Stomach smooth muscle (tissue), 2 donors: ENCODE results near the gene TMEM176B.
A peak's percentile ranks its signal among the peaks of the same experiment; 100 is the strongest.
"Not testable (repeated sequence)": the region's sequence is repeated elsewhere in the genome, so short reads cannot be mapped to it uniquely, and the experiment has no call there.

ENCODE experiments used
- H3K27ac ChIP-seq: one replicate; pipeline ENCODE4 v1.7.0; 2013; ENCODE audit warnings: mild to moderate bottlenecking, low read length, inconsistent platforms
- H3K27me3 ChIP-seq, 2 donors: one replicate each; pipeline ENCODE4 v1.7.0; 2013; ENCODE audit warnings: low read length in 2 of 2; ENCODE audit not compliant: insufficient read depth in 2 of 2, control insufficient read depth in 1 of 2
- H3K36me3 ChIP-seq, 2 donors: one replicate each; pipeline ENCODE4 v1.7.0; 2013; ENCODE audit warnings: low read length in 2 of 2; ENCODE audit not compliant: control insufficient read depth in 2 of 2, insufficient read depth in 2 of 2
- H3K4me1 ChIP-seq: one replicate; pipeline ENCODE4 v1.7.0; 2013; ENCODE audit warnings: low read length; ENCODE audit not compliant: control insufficient read depth, insufficient read depth
- H3K4me3 ChIP-seq, 2 donors: one replicate each; pipeline ENCODE4 v1.7.0; 2013; ENCODE audit warnings: low read length in 2 of 2
- H3K9ac ChIP-seq, 2 donors: one replicate each; pipeline ENCODE4 v1.7.0; 2013; ENCODE audit warnings: low read length in 2 of 2, mild to moderate bottlenecking in 1 of 2
- H3K9me3 ChIP-seq, 2 donors: one replicate each; pipeline ENCODE4 v1.7.0; 2013; ENCODE audit warnings: low read length in 2 of 2; ENCODE audit not compliant: control insufficient read depth in 2 of 2
- donor health status: healthy.
- donor health status: Pancreatic carcinoma.

Gene TMEM176B

DNA sequence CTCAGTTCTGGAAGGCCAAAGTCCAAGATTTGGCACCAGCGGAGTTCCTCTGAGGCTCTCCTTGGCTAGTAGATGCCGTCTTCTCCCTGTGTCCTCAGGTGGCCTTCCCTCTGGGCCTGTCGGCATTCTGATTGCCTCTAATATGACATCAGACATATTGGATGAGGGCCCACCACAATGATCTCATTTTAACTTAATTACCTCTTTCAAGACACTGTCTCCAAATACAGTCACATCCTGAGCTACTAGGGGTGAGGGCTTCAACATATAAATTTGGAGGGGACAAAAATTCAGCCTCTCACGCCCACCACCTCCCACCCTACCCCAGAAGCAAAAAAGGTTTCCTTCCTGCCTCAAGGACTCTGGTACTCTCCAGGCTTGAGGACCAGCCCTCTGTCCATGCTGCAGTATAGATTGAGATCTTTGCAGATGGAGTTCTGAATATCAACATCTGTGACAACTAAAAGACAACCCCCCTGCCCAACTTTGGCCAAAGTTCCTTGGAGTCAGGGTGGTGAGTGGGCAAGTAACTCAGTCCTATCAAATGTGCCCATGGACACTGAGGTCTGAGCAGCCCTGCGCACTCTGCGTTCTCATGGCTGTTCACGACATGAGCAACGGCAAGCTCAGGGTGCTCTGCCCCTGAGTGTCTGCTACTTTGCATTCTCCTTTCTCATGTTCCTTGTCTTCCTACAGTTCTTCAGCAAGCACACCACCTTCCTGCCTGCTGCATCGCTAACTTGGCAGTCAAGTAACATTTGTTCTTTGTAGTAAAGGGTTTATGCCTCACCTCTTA, 11.5 kb downstream of the TMEM176B start:
- peaks cover 0 to 3% of the 10 kb centered on the region in 2 donors for H3K36me3 ChIP-seq
- peaks cover 35% of the 10 kb centered on the region for H3K4me1 ChIP-seq
- H3K4me3 ChIP-seq: no peak overlapping the region
- peak overlapping the region; percentile 64 for H3K27ac ChIP-seq
- H3K9ac ChIP-seq: peak overlapping the region; percentile 58 to 62
- peaks cover 0 to 2% of the 10 kb centered on the region in 2 donors for H3K27me3 ChIP-seq
- no peaks in the 10 kb centered on the region for H3K9me3 ChIP-seq

DNA sequence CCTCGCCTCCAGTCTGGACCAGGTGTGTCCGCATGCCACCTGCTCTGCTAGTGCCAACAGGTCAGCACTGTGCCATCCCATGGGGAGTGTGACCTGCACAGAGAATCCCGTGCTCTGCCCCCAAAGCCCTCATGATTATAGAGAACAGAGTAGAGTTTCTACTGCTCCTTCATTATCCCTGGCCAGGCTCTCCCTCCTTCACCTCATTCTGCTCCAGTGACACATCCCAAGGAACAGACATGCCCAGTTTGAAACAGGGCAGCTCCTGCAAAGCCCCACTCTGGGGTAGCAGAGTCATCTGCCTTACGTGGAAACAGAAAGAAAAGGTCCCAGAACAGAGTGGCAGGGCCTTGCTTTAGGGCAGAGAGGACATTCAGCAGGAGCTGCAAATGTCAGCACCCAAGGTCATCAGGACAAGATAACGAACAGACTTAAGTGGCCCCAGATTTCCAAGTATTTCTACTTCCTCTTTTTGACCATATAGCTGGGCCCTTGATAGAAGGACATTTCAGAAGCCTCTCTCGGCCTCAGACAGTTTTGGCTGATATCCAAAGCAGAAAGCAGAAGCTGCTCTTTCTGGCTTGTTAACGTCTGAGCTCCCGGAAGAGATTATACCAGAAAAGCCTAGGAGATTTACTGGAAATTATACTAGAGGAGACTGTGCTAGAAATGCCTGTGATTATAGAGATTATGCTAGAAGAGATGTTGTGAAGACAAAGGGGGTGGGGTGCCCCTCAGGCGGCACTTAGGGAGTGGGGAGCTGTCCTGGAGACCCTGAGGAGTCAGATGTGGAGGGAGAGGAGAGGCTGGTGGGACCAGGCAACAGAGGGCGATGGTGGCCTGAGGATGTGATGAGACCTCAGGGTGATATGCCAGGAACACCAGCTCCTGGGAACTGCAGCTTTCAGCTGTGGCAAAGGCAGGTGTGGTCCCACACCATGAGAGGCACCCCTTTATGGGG, 12.6 kb downstream of the TMEM176B start:
- H3K9me3 ChIP-seq: no peaks in the 10 kb centered on the region
- no peaks in the 10 kb centered on the region for H3K36me3 ChIP-seq
- peaks cover 0 to 2% of the 10 kb centered on the region in 2 donors for H3K27me3 ChIP-seq
- H3K4me3 ChIP-seq: peak overlapping the region in 1 of 2 donors; percentile 51
- H3K9ac ChIP-seq: peak overlapping the region; percentile 58 to 62
- H3K4me1 ChIP-seq: peaks cover 35% of the 10 kb centered on the region
- H3K27ac ChIP-seq: peak overlapping the region; percentile 64

DNA sequence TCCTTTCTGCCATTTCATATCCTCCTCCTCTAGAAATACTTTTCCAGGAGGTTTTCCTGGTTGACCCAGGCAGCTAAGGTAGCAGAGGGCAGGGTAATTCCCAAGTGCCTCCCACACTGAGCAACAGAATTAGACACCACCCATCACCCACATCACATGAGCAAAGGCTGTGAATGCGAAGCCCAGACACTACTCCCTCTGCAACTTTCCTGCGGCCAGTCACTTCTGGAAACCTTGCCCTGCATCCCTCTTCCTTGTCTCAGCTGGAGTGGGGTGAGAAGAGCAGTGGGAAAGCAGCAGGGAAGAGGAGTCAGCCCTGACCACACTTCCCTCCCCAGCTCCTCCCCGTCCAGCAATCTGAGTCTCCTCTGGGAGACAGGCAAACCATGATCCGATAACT, 15.2 kb downstream of the TMEM176B start:
- Histone ChIP-seq H3K9me3 (no peaks in the 10 kb centered on the region), H3K27ac (no peak overlapping the region), H3K36me3 (no peaks in the 10 kb centered on the region), H3K4me3 (no peak overlapping the region), H3K9ac (no peak overlapping the region), H3K27me3 (peaks cover 0 to 2% of the 10 kb centered on the region in 2 donors), H3K4me1 (peaks cover 39% of the 10 kb centered on the region)

DNA sequence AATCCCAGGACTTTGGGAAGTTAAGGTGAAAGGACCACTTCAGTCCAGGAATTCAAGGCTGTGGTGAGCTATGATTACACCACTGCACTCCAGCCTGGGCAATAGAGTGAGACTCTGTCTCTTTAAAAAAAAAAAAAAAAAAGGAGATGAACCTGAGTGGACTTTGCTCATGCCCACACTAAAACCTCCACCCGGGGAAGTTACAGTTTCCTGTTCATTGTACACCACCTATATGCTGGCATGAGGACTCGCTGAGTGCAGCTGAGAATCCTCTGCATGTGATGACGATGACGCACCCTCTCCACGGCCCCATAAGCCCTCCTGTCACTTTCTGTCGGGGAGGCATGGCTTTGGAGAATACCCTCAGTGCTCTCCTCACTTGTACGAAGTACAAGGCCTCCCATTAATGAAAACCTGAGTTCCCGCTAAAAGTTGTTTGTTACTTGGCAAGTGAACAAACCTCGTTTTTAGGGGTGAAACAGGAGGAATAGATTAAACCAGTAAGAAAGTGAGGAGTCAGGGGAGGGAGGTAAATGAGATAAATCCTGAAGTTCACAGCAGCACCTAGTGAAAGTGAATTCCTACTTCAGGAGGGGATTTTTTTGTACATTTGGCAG, 15.9 kb downstream of the TMEM176B start:
- H3K9ac ChIP-seq: no peak overlapping the region
- no peak overlapping the region for H3K27ac ChIP-seq

DNA sequence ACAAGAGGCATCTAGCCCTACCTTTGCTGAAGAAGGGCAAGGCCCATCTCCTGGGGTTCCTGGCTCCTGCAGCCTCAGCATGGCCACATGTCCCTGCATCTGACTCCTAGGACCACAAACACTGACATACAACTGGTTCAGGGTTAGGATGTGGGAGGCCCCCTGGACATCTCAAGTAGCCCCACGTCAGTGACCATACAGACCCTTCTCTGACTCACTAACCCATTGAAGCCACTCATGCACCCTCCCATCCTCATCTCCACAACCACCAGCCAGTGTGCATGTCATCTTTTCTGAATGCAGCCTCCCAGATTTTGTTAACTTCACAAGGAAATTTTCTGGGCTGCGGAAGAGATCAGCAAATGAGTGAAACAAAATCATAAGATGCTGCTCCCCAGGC, 18.2 kb downstream of the TMEM176B start:
- H3K27me3 ChIP-seq: no peaks in the 10 kb centered on the region
- H3K9ac ChIP-seq: no peak overlapping the region
- no peaks in the 10 kb centered on the region for H3K36me3 ChIP-seq
- no peak overlapping the region for H3K4me3 ChIP-seq
- peak overlapping the region; percentile 18 for H3K27ac ChIP-seq
- no peaks in the 10 kb centered on the region for H3K9me3 ChIP-seq
- peaks cover 13% of the 10 kb centered on the region for H3K4me1 ChIP-seq

More for the DNA sequence above, 15.9 kb downstream of the TMEM176B start:
- Histone ChIP-seq H3K4me3 (no peak overlapping the region), H3K9me3 (no peaks in the 10 kb centered on the region), H3K27me3 (peaks cover 0 to 2% of the 10 kb centered on the region in 2 donors), H3K4me1 (peaks cover 35% of the 10 kb centered on the region), H3K36me3 (no peaks in the 10 kb centered on the region)

DNA sequence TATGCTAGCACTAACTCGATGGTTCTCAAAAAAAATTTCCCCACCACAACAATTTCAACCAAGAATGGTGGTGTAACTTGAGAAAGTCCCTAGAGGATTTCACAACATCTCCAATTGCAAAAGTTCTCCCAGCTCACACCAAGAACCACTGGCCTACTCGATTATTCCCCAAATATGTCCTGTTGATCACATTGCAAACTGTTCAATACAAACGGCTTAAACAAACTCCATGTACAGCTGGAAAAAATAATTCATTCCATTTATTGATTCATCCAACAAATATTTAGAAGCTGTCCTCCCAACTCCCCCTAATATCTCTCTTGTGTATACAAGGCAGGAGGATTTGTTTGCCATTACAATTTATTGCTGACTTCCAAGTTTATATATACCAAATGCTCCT, 19.1 kb downstream of the TMEM176B start:
- H3K27ac ChIP-seq: no peak overlapping the region
- H3K4me1 ChIP-seq: peaks cover 12% of the 10 kb centered on the region
- no peaks in the 10 kb centered on the region for H3K36me3 ChIP-seq
- H3K4me3 ChIP-seq: no peak overlapping the region
- H3K9me3 ChIP-seq: no peaks in the 10 kb centered on the region
- H3K9ac ChIP-seq: no peak overlapping the region
- no peaks in the 10 kb centered on the region for H3K27me3 ChIP-seq

DNA sequence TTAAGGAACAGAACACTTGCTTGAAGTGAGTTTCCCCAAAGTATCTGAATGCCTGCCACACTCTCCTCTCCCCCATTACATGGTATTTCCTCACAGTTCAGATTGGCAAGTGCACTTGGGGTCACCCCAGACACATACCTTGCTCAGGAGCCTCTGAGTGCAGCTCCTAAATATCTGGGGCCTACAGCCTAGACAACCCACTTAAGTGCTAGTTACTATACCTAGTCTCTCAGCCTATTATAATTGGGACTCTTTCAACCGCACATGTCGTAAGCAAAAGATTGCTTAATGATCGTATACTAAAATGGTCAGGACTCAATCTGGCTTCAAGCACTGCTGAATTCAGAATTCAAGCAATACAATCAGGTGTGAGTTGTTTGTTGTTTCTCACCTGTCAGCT, 19.9 kb downstream of the TMEM176B start:
- Histone ChIP-seq H3K36me3 (no peaks in the 10 kb centered on the region), H3K4me1 (peaks cover 10% of the 10 kb centered on the region), H3K4me3 (no peak overlapping the region), H3K9me3 (no peaks in the 10 kb centered on the region), H3K27ac (no peak overlapping the region), H3K27me3 (no peaks in the 10 kb centered on the region), H3K9ac (no peak overlapping the region)

DNA sequence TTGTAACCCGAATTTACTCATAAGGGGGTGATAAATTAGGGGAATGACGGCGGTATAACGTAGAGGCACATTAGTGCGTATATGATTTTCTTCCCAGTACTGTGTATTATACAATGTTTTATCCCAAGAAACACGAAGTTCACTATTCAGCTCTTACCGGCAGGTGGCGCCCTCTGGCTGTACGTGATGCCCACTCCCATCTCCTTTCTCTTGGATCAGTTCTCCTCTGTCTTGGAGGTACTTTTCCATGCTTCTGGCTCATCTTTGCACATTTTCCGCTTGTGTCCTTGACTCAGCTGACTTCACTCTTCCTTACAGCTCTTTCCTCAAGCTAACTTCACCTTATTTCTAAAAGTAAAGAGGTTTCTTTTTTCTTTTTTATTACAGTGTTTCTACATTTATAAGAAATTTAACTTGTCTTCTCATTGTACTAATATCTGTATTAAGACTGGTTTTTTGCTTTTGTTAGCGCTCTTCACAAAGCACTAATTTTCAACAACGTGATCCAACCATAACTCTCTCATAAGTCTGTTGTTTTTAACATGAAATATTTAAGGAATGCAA, 21.3 kb downstream of the TMEM176B start:
- Histone ChIP-seq H3K4me3 (no peak overlapping the region), H3K27ac (no peak overlapping the region), H3K27me3 (no peaks in the 10 kb centered on the region), H3K9ac (no peak overlapping the region), H3K36me3 (no peaks in the 10 kb centered on the region), H3K9me3 (no peaks in the 10 kb centered on the region), H3K4me1 (peaks cover 4% of the 10 kb centered on the region)

DNA sequence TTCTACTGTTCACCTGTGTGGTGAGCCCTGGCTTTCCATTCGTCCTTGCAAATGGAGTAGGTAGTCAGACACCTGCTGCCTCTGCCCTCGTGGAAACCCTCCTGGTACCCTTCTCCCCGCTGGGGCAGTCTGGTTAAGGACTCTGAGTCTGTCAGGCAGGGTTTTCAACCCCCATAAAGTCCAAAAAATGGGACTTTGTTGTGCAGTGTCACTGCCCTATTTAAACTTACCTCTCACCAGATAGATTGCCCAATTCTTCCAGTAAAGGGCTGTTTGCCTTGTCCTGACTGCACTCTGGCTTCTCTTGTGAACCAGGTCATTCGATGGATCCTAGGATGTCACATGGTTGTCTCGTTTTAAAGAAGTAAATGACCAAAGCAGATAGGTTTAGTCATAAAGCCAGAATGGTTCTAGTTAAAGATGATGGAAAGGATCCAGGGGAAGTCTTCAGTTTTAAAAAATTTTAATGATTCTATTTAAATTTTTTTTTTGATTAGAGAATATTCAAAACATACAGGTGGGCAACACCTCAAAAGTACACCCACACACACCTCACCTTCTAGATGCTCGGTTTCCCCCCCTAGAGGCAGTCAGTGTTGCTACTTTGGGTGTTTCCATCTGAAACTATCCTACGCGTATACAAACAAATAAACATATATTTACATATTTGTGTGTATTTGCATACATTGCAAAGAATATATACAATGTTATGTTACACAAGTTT, 22.0 kb downstream of the TMEM176B start:
- Histone ChIP-seq H3K36me3 (no peaks in the 10 kb centered on the region), H3K27me3 (no peaks in the 10 kb centered on the region), H3K4me3 (no peak overlapping the region), H3K4me1 (peaks cover 4% of the 10 kb centered on the region), H3K9me3 (no peaks in the 10 kb centered on the region), H3K9ac (no peak overlapping the region), H3K27ac (no peak overlapping the region)

DNA sequence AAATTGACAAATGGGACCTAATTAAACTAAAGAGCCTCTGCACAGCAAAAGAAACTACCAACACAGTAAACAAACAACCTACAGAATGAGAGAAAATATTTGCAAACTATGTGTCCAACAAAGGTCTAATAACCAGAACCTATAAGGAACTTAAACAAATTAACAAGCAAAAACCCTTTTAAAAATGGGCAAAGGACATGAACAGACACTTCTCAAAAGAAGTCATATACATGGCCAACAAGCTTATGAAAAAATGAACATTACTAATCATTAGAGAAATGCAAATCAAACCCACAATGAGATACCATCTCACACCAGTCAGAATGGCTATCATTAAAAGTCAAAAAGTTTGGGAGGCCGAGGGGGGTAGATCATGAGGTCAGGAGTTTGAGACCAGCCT, 26.0 kb downstream of the TMEM176B start:
- not testable (repeated sequence) for H3K9ac ChIP-seq, H3K27ac ChIP-seq, H3K4me3 ChIP-seq, H3K9me3 ChIP-seq, H3K27me3 ChIP-seq, H3K4me1 ChIP-seq, H3K36me3 ChIP-seq
